ENCODE data around the gene PRLR.

GRCh38 chr5:35177783-35178182 is 52.5 kb downstream of the PRLR start:
- TF ChIP-seq ATF1 (CRISPR knock-in tag; IDR thresholded peaks at IDR 0.05): no peak
- TF ChIP-seq ATF1 (tag; IDR thresholded peaks at IDR 0.05): no peak
- TF ChIP-seq REST (IDR thresholded peaks at IDR 0.05; ENCODE audit: borderline replicate concordance): no peak
- no peak for TF ChIP-seq REST (CRISPR knock-in tag; IDR thresholded peaks at IDR 0.05; ENCODE audit: low read depth)
- no peak for TF ChIP-seq CTCF (IDR thresholded peaks at IDR 0.05 in 2 of 3, conservative IDR thresholded peaks at IDR 0.05 in 1 of 3; ENCODE audit: insufficient read depth in 2 of 3, low read depth in 1 of 3, low read length in 3 of 3)
- no peak for TF ChIP-seq NR3C1 (CRISPR knock-in tag; IDR thresholded peaks at IDR 0.05)
- TF ChIP-seq ETV6 (IDR thresholded peaks at IDR 0.05; ENCODE audit: borderline replicate concordance in 1 of 2, low read depth in 2 of 2, low read length in 1 of 2): no peak
- TF ChIP-seq ETV6 (CRISPR knock-in tag; IDR thresholded peaks at IDR 0.05; ENCODE audit: borderline replicate concordance): no peak
- TF ChIP-seq RFX5 (IDR thresholded peaks at IDR 0.05; ENCODE audit: low read depth, low read length): no peak
- TF ChIP-seq PBX2 (CRISPR knock-in tag; IDR thresholded peaks at IDR 0.05; ENCODE audit: low read depth): no peak
- no peak for TF ChIP-seq PBX2 (tag; conservative IDR thresholded peaks at IDR 0.05; ENCODE audit: low read depth)
- TF ChIP-seq CREM (IDR thresholded peaks at IDR 0.05; ENCODE audit: low read depth): no peak
- TF ChIP-seq NRF1 (conservative IDR thresholded peaks at IDR 0.05 in 1 of 2, IDR thresholded peaks at IDR 0.05 in 1 of 2): no peak
- no peak for TF ChIP-seq HDAC6 (IDR thresholded peaks at IDR 0.05; ENCODE audit: low read depth, low read length)
- no peak for TF ChIP-seq ZNF431 (CRISPR knock-in tag; IDR thresholded peaks at IDR 0.05)

Data from K562 (cell line).